Naive thymus-derived CD4-positive, alpha-beta T cell (primary cell): ENCODE data around the gene GSTM4. TPM values are rescaled to one million over a fixed set of nuclear protein-coding genes. Genes with fewer than 3 reads are reported as not detected.

Experiments
- ATAC-seq: fragments of 150-1000 bp; cut with Tn5 transposase; 2 replicates; pipeline ENCODE4 v1.10.0; 2021; ENCODE audit warnings: mild to moderate bottlenecking, moderate library complexity
- CTCF ChIA-PET: fragments of 350-600 bp; sonication (Branson Sonifier 250); formaldehyde crosslinking; loops from one replicate; lab custom pipeline; 2021; ENCODE audit warnings: antibody characterized with exemption; lab: Charles Lee
- POLR2A ChIA-PET: fragments of 350-600 bp; sonication (Branson Sonifier 250); formaldehyde crosslinking; loops from one replicate; lab custom pipeline; 2021; ENCODE audit warnings: antibody characterized with exemption, inconsistent platforms; lab: Charles Lee
- DNase-seq, 9 donors: peaks; one replicate each; pipeline versions ENCODE4 v3.0.0 to v3.0.0-alpha.2; 2020 to 2022; ENCODE audit warnings: mixed read lengths in 1 of 9
- H3K27ac ChIP-seq: one replicate; pipeline ENCODE4 v1.7.0; 2013; ENCODE audit warnings: mild to moderate bottlenecking, low read depth, low read length, moderate library complexity
- H3K27me3 ChIP-seq, 2 donors: one replicate each; pipeline ENCODE4 v1.7.0; 2013; ENCODE audit warnings: low read length in 2 of 2, mild to moderate bottlenecking in 2 of 2, moderate library complexity in 2 of 2; ENCODE audit not compliant: control insufficient read depth in 2 of 2, insufficient read depth in 2 of 2
- H3K36me3 ChIP-seq, 3 experiments: 1 replicate in 2 of 3; 2 replicates in 1 of 3; pipeline ENCODE4 v1.7.0; 2013; ENCODE audit warnings: low read length in 3 of 3, mild to moderate bottlenecking in 3 of 3, moderate library complexity in 1 of 3; ENCODE audit not compliant: insufficient read depth in 3 of 3, control insufficient read depth in 2 of 3
- H3K4me1 ChIP-seq, 2 donors: one replicate each; pipeline ENCODE4 v1.7.0; 2013; ENCODE audit warnings: low read length in 2 of 2, mild to moderate bottlenecking in 2 of 2, moderate library complexity in 1 of 2; ENCODE audit not compliant: control insufficient read depth in 2 of 2, insufficient read depth in 2 of 2
- H3K4me3 ChIP-seq: 2 replicates; pipeline ENCODE4 v1.7.0; 2013; ENCODE audit warnings: mild to moderate bottlenecking, low read length
- H3K9me3 ChIP-seq, 3 experiments: 1 replicate in 2 of 3; 2 replicates in 1 of 3; pipeline ENCODE4 v1.7.0; 2013; ENCODE audit warnings: low read length in 3 of 3; ENCODE audit not compliant: control insufficient read depth in 2 of 3
- H3K27ac Mint-ChIP-seq, 9 donors: one replicate each; pipeline ENCODE4 v1.8.0; 2020 to 2022; ENCODE audit warnings: mixed read lengths in 9 of 9, mild to moderate bottlenecking in 8 of 9, moderate library complexity in 5 of 9, inconsistent platforms in 2 of 9
- H3K27me3 Mint-ChIP-seq, 5 donors: one replicate each; pipeline ENCODE4 v1.8.0; 2021 to 2022; ENCODE audit warnings: mixed read lengths in 5 of 5, mild to moderate bottlenecking in 1 of 5
- H3K36me3 Mint-ChIP-seq, 5 donors: one replicate each; pipeline ENCODE4 v1.8.0; 2020 to 2022; ENCODE audit warnings: mixed read lengths in 5 of 5, mild to moderate bottlenecking in 3 of 5, inconsistent platforms in 1 of 5
- H3K4me1 Mint-ChIP-seq, 7 donors: one replicate each; pipeline ENCODE4 v1.8.0; 2020 to 2022; ENCODE audit warnings: mixed read lengths in 7 of 7, mild to moderate bottlenecking in 3 of 7, inconsistent platforms in 1 of 7
- H3K4me3 Mint-ChIP-seq, 10 donors: one replicate each; pipeline ENCODE4 v1.8.0; 2020 to 2022; ENCODE audit warnings: mild to moderate bottlenecking in 10 of 10, mixed read lengths in 10 of 10, moderate library complexity in 6 of 10, inconsistent platforms in 2 of 10
- H3K9me3 Mint-ChIP-seq, 11 donors: one replicate each; pipeline ENCODE4 v1.8.0; 2020 to 2022; ENCODE audit warnings: mixed read lengths in 11 of 11, mild to moderate bottlenecking in 4 of 11, inconsistent platforms in 1 of 11, moderate library complexity in 1 of 11
- intact Hi-C, 2 donors: fragments of 100-400 bp; cut with micrococcal nuclease; formaldehyde crosslinking; loops; one replicate each; pipeline ENCODE4 v1.15.1; 2023
- polyA plus RNA-seq, 2 donors: library from polyadenylated mRNA; unstranded; fragments of 300-500 nt; fragmentation: Illumina TruSeq; gene quantifications; one replicate each; pipeline ENCODE4 v1.2.3, GENCODE V29; 2021
- total RNA-seq, 6 experiments: library from RNA in 5 of 6; stranded (reverse) in 5 of 6; gene quantifications; 1 replicate in 5 of 6; 2 replicates in 1 of 6; pipeline ENCODE4 v1.2.3 and lab custom pipeline; 2021 to 2026

GSTM4 gene
- 10 to 100 TPM; 14.2 to 28.4 (median 16.1) TPM for total RNA-seq
- 10 to 100 TPM in 1 of 2 donors, 1 to 10 TPM in 1; 3.1 to 15.0 TPM for polyA plus RNA-seq
- total RNA-seq (lab: John Stamatoyannopoulos, UW), result 9.8 reads per million, percentile 35 among the genes with 10 or more reads in this experiment

GRCh38 chr1:109655615-109656519 is at the start of gene GSTM4:
GSTM4 (plus strand) TSS chr1:109656099; CDS start chr1:109656390, 291 bp downstream.
- Mint-ChIP-seq H3K36me3 (peaks cover 0 to 6% (median 0%) of the 10 kb centered on the region in 5 donors), H3K4me3 (peak within 1 kb of the TSS; percentile 87 to 96 (median 94)), H3K27ac (peak within 1 kb of the TSS; percentile 76 to 94 (median 87)), H3K27me3 (peaks cover 0 to 28% (median 0%) of the 10 kb centered on the region in 5 donors), H3K9me3 (no peaks in the 10 kb centered on the region), H3K4me1 (peaks cover 10 to 36% (median 24%) of the 10 kb centered on the region in 7 donors)
- Histone ChIP-seq H3K4me3 (peak within 1 kb of the TSS; percentile 89), H3K9me3 (no peaks in the 10 kb centered on the region), H3K4me1 (peaks cover 6 to 9% of the 10 kb centered on the region in 2 donors), H3K27ac (peak within 1 kb of the TSS; percentile 67), H3K27me3 (no peaks in the 10 kb centered on the region), H3K36me3 (peaks cover 0 to 5% (median 0%) of the 10 kb centered on the region in 3 experiments)
- ChIA-PET POLR2A (interaction anchor here (0.6 to 0.7 kb wide), 3 partner anchors 9 to 12 kb away, joined by 4 to 5 read pairs (median 4); no protein-coding TSS in a partner anchor), CTCF (interaction anchor here (0.5 to 5.2 kb wide), 6 partner anchors 14 to 577 kb away, joined by 3 to 41 read pairs (median 3); no protein-coding TSS in a partner anchor)
- DNase-seq (peak in 8 of 9 donors; percentile 18 to 76 (median 38)), ATAC-seq (peak; percentile 88)
- intact Hi-C loops, result loop anchor here (1.0 kb wide), 2 partner anchors 12 to 13 kb away; partner anchors contain the start of gene GSTM2 (in 1 of the 2)

DNA sequence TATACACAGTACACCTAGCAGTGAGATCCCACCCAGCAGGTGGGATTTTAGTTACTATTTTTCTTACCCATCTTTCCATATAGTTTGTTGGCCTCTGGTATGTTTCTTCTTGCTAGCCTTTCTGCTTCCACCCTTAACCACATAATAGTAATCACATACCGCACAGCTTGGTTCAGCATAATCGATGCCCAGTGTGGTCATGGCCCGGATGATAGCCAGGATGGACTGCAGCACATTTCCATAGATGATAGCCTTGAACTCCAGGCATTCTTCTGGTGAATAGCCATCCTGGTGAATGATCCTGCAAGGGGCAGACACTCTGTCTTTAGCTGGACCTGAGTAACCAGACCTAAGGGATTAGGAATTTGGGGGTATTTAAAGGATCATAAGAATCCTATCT is 46.0 kb upstream of the GSTM4 start:
- Mint-ChIP-seq H3K27me3 (peaks cover 0 to 9% (median 0%) of the 10 kb centered on the region in 5 donors), H3K4me3 (no peak overlapping the region), H3K27ac (no peak overlapping the region), H3K9me3 (no peaks in the 10 kb centered on the region), H3K4me1 (peaks cover 0 to 4% (median 0%) of the 10 kb centered on the region in 7 donors), H3K36me3 (no peaks in the 10 kb centered on the region)
- ChIA-PET POLR2A (interaction anchor here (1.3 kb wide), 1 partner anchor 10 kb away, joined by 4 read pairs; the partner anchor contains the start of genes AMPD2 and GNAT2), CTCF (no interaction called here)
- intact Hi-C loops, result no loop called here
- H3K27ac ChIP-seq, result no peak overlapping the region
- DNase-seq (no peak), ATAC-seq (no peak)
- no peaks in the 10 kb centered on the region for H3K36me3 ChIP-seq
- H3K9me3 ChIP-seq, result no peaks in the 10 kb centered on the region
- H3K27me3 ChIP-seq, result no peaks in the 10 kb centered on the region
- no peak overlapping the region for H3K4me3 ChIP-seq
- H3K4me1 ChIP-seq, result no peaks in the 10 kb centered on the region

DNA sequence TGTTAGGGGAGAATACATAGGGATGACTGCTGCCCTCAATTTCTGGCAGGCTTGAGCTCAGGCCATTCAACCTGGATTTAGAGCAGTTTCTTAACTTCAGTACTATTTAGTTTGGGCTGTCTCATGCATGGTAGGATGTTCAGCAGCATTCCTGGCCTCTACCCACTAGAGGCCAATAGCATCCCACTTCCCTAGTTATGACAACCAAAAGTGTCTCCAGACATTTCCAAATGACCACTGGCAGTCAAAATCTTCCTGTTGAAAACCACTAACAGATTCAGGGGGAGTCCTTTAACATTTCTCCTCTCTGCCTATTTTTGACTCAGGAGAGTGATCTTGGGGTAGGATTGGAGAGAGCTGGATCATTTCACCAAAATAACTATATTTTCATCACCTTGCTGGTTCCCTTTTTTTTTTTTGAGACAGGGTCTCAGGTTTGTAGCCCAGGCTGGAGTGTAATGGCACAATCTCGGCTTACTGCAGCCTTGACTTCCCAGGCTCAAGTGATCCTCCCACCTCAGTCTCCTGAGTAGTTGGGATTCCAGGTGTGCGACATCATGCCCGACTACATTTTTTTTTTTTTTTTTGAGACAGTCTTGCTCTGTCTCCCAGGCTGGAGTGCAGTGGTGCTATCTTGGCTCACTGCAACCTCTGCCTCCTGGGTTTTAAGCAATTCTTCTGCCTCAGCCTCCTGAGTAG is 45.1 kb upstream of the GSTM4 start:
- Mint-ChIP-seq H3K9me3 (no peaks in the 10 kb centered on the region), H3K36me3 (no peaks in the 10 kb centered on the region), H3K27ac (no peak overlapping the region), H3K27me3 (peaks cover 0 to 9% (median 0%) of the 10 kb centered on the region in 5 donors), H3K4me1 (peaks cover 0 to 3% (median 1%) of the 10 kb centered on the region in 7 donors), H3K4me3 (no peak overlapping the region)
- ChIA-PET POLR2A (interaction anchor here (0.7 to 1.0 kb wide), 2 partner anchors 8 to 46 kb away, joined by 3 to 4 read pairs; no protein-coding TSS in a partner anchor), CTCF (interaction anchor here (0.7 kb wide), 2 partner anchors 55 to 1532 kb away, joined by 3 to 5 read pairs; no protein-coding TSS in a partner anchor)
- H3K27me3 ChIP-seq, result no peaks in the 10 kb centered on the region
- H3K9me3 ChIP-seq, result no peaks in the 10 kb centered on the region
- intact Hi-C loops, result no loop called here
- no peaks in the 10 kb centered on the region for H3K36me3 ChIP-seq
- DNase-seq (no peak), ATAC-seq (no peak)
- no peak overlapping the region for H3K4me3 ChIP-seq
- H3K27ac ChIP-seq, result no peak overlapping the region
- no peaks in the 10 kb centered on the region for H3K4me1 ChIP-seq

GRCh38 chr1:109611308-109611990 is 44.5 kb upstream of the GSTM4 start:
- H3K27ac Mint-ChIP-seq, result no peak overlapping the region
- H3K27me3 Mint-ChIP-seq, result peaks cover 0 to 9% (median 0%) of the 10 kb centered on the region in 5 donors
- H3K36me3 Mint-ChIP-seq, result no peaks in the 10 kb centered on the region
- ChIA-PET POLR2A (interaction anchor here (0.5 to 1.0 kb wide), 2 partner anchors 21 to 47 kb away, joined by 3 to 4 read pairs; no protein-coding TSS in a partner anchor), CTCF (interaction anchor here (0.7 kb wide), 2 partner anchors 19 to 1532 kb away, joined by 3 read pairs; no protein-coding TSS in a partner anchor)
- Histone ChIP-seq H3K9me3 (no peaks in the 10 kb centered on the region), H3K4me1 (no peaks in the 10 kb centered on the region), H3K36me3 (no peaks in the 10 kb centered on the region), H3K4me3 (no peak overlapping the region), H3K27ac (no peak overlapping the region), H3K27me3 (no peaks in the 10 kb centered on the region)
- no peak for DNase-seq
- H3K4me3 Mint-ChIP-seq, result no peak overlapping the region
- peaks cover 5 to 10% (median 8%) of the 10 kb centered on the region in 7 donors for H3K4me1 Mint-ChIP-seq
- intact Hi-C loops, result no loop called here
- no peaks in the 10 kb centered on the region for H3K9me3 Mint-ChIP-seq
- no peak for ATAC-seq

GRCh38 chr1:109613361-109614147 is 42.3 kb upstream of the GSTM4 start:
- H3K9me3 Mint-ChIP-seq, result no peaks in the 10 kb centered on the region
- H3K27me3 Mint-ChIP-seq, result peaks cover 0 to 9% (median 0%) of the 10 kb centered on the region in 5 donors
- Histone ChIP-seq H3K4me3 (no peak overlapping the region), H3K36me3 (no peaks in the 10 kb centered on the region), H3K4me1 (no peaks in the 10 kb centered on the region), H3K27me3 (no peaks in the 10 kb centered on the region), H3K27ac (no peak overlapping the region), H3K9me3 (no peaks in the 10 kb centered on the region)
- H3K36me3 Mint-ChIP-seq, result no peaks in the 10 kb centered on the region
- intact Hi-C loops, result no loop called here
- ChIA-PET CTCF (interaction anchor here (1.0 to 1.4 kb wide), 4 partner anchors 11 to 371 kb away, joined by 3 to 4 read pairs (median 3); partner anchors contain the start of gene AHCYL1), POLR2A (interaction anchor here (1.1 to 1.3 kb wide), 3 partner anchors 8 to 66 kb away, joined by 3 read pairs; partner anchors contain the start of gene GNAI3)
- peaks cover 13 to 23% (median 19%) of the 10 kb centered on the region in 7 donors for H3K4me1 Mint-ChIP-seq
- H3K27ac Mint-ChIP-seq, result no peak overlapping the region
- H3K4me3 Mint-ChIP-seq, result no peak overlapping the region
- no peak for DNase-seq
- no peak for ATAC-seq
